Measurements from ENCODE around the gene PSTPIP1.

The PSTPIP1 gene

GRCh38 chr15:77070180-77070494 lies 75.2 kb downstream of the PSTPIP1 start:
- peak overlapping the region; percentile 85 for H3K27ac ChIP-seq
- TF ChIP-seq CTCF (IDR thresholded peaks at IDR 0.05) (no peak), ZFX (IDR thresholded peaks at IDR 0.05; ENCODE audit: borderline replicate concordance) (no peak)

- H3K27ac ChIP-seq = peak within 1 kb of the TSS; percentile 85
- TF ChIP-seq ZFX (IDR thresholded peaks at IDR 0.05; ENCODE audit: borderline replicate concordance) = no peak
Measured at GRCh38 chr15:77070495-77071304, 75.8 kb downstream of the PSTPIP1 start, which contains the start of gene TSPAN3. TSS of gene TSPAN3 (minus strand) at chr15:77071109. CDS start at chr15:77070954, 155 bp downstream.

- no peak for TF ChIP-seq CTCF (IDR thresholded peaks at IDR 0.05)
- no peak for TF ChIP-seq ZFX (IDR thresholded peaks at IDR 0.05; ENCODE audit: borderline replicate concordance)
- H3K27ac ChIP-seq = peak overlapping the region; percentile 85
Measured at GRCh38 chr15:77071305-77072223, 76.6 kb downstream of the PSTPIP1 start.

- H3K27ac ChIP-seq = no peak overlapping the region
- TF ChIP-seq CTCF (IDR thresholded peaks at IDR 0.05) (no peak), ZFX (IDR thresholded peaks at IDR 0.05; ENCODE audit: borderline replicate concordance) (no peak)
Measured at GRCh38 chr15:77074350-77074749, 79.4 kb downstream of the PSTPIP1 start.

GRCh38 chr15:77075528-77075927 lies 80.6 kb downstream of the PSTPIP1 start:
- TF ChIP-seq CTCF (IDR thresholded peaks at IDR 0.05) = no peak
- no peak for TF ChIP-seq ZFX (IDR thresholded peaks at IDR 0.05; ENCODE audit: borderline replicate concordance)

GRCh38 chr15:77076323-77076915 lies 81.5 kb downstream of the PSTPIP1 start:
- no peak overlapping the region for H3K27ac ChIP-seq
- no peak for TF ChIP-seq CTCF (IDR thresholded peaks at IDR 0.05)
- no peak for TF ChIP-seq ZFX (IDR thresholded peaks at IDR 0.05; ENCODE audit: borderline replicate concordance)

More at GRCh38 chr15:77075528-77075927, 80.6 kb downstream of the PSTPIP1 start:
- no peak overlapping the region for H3K27ac ChIP-seq

GRCh38 chr15:77081971-77082370 lies 87.0 kb downstream of the PSTPIP1 start:
- no peak overlapping the region for H3K27ac ChIP-seq
- no peak for TF ChIP-seq CTCF (IDR thresholded peaks at IDR 0.05)
- TF ChIP-seq ZFX (IDR thresholded peaks at IDR 0.05; ENCODE audit: borderline replicate concordance) = no peak
